RWPE1 (cell line): ENCODE results near the gene DCAF15.
A peak's percentile ranks its signal among the peaks of the same experiment; 100 is the strongest.

ENCODE experiments used
- CTCF ChIA-PET: fragments of 350-600 bp; sonication (Branson Sonifier 250); formaldehyde crosslinking; extraction: SDS; loops from one replicate; lab custom pipeline; 2021; lab: Yijun Ruan, JAX
- POLR2A ChIA-PET: fragments of 400-600 bp; formaldehyde crosslinking; extraction: SDS; loops from one replicate; lab custom pipeline; 2020; ENCODE audit warnings: antibody characterized with exemption; ENCODE audit not compliant: low non-redundant PET; lab: Yijun Ruan, JAX
- DNase-seq: peaks from one replicate; pipeline ENCODE4 v3.0.0; 2012; ENCODE audit warnings: low spot score
- H3K27ac ChIP-seq: fragments of 450-650 bp; 2 replicates; pipeline ENCODE4 v1.5.1; 2017
- CTCF ChIP-seq: fragments of 450-650 bp; conservative IDR thresholded peaks from 2 replicates; pipeline ENCODE4 v1.5.1; 2017; ENCODE audit warnings: low read depth, mild to moderate bottlenecking

DCAF15 gene

GRCh38 chr19:13929956-13930355 is 22.4 kb upstream of the DCAF15 start:
- peak overlapping the region; percentile 64 for H3K27ac ChIP-seq
- TF ChIP-seq CTCF = no peak
- ChIA-PET POLR2A (no interaction called here), CTCF (no interaction called here)
- no peak for DNase-seq

- CTCF ChIA-PET = no interaction called here
- POLR2A ChIA-PET = no interaction called here
- DNase-seq = no peak
- peak overlapping the region; percentile 64 for H3K27ac ChIP-seq
- TF ChIP-seq CTCF = no peak
Observed at GRCh38 chr19:13930402-13930801, 21.9 kb upstream of the DCAF15 start.

GRCh38 chr19:13931391-13932148 is 20.7 kb upstream of the DCAF15 start:
- peak overlapping the region; percentile 64 for H3K27ac ChIP-seq

GRCh38 chr19:13932149-13932637 is 20.1 kb upstream of the DCAF15 start:
- ChIA-PET CTCF (interaction anchor here (0.8 kb wide), 1 partner anchor 127 kb away, joined by 4 read pairs; no protein-coding TSS in a partner anchor), POLR2A (no interaction called here)
- peak overlapping the region; percentile 64 for H3K27ac ChIP-seq
- TF ChIP-seq CTCF = no peak
- no peak for DNase-seq

More at GRCh38 chr19:13931391-13932148, 20.7 kb upstream of the DCAF15 start:
- DNase-seq = no peak
- CTCF ChIA-PET = interaction anchor here (0.8 kb wide), 1 partner anchor 127 kb away, joined by 4 read pairs; no protein-coding TSS in a partner anchor
- no peak for TF ChIP-seq CTCF
- POLR2A ChIA-PET = no interaction called here

GRCh38 chr19:13932911-13933393 is 19.4 kb upstream of the DCAF15 start:
- DNase-seq = no peak
- CTCF ChIA-PET = no interaction called here
- peak overlapping the region; percentile 64 for H3K27ac ChIP-seq
- no peak for TF ChIP-seq CTCF
- POLR2A ChIA-PET = no interaction called here

- CTCF ChIA-PET = interaction anchor here (0.5 to 1.1 kb wide), 3 partner anchors 18 to 138 kb away, joined by 3 to 4 read pairs (median 3); partner anchors contain the start of gene MISP3
- POLR2A ChIA-PET = no interaction called here
- peak overlapping the region; percentile 36; the same call in 1 of the 2 replicates for H3K27ac ChIP-seq
- no peak for TF ChIP-seq CTCF
- DNase-seq = no peak
Observed at GRCh38 chr19:13934785-13935109, 17.6 kb upstream of the DCAF15 start.
